ENCODE results near the gene CR1.
"Not testable (repeated sequence)": the region's sequence is repeated elsewhere in the genome, so short reads cannot be mapped to it uniquely, and the experiment has no call there.

CR1 gene

GRCh38 chr1:207503950-207504349, 8.0 kb downstream of the CR1 start:
- DNase-seq (no peak), ATAC-seq (no peak)

- no peak for ATAC-seq
- no peak for DNase-seq
Observed at GRCh38 chr1:207504438-207504837, 8.5 kb downstream of the CR1 start.

GRCh38 chr1:207510444-207510843, 14.5 kb downstream of the CR1 start:
- ATAC-seq (no peak), DNase-seq (no peak)

- ATAC-seq: no peak
- no peak for DNase-seq
Observed at GRCh38 chr1:207514890-207515289, 18.9 kb downstream of the CR1 start.

- DNase-seq: no peak
Observed at GRCh38 chr1:207516729-207517128, 20.8 kb downstream of the CR1 start.

GRCh38 chr1:207518608-207519236, 22.8 kb downstream of the CR1 start:
- no peak for ATAC-seq

More at GRCh38 chr1:207516729-207517128, 20.8 kb downstream of the CR1 start:
- no peak for ATAC-seq

GRCh38 chr1:207519505-207520399, 23.8 kb downstream of the CR1 start:
- DNase-seq: no peak
- ATAC-seq: no peak

More at GRCh38 chr1:207518608-207519236, 22.8 kb downstream of the CR1 start:
- DNase-seq: no peak

GRCh38 chr1:207520400-207521345, 24.7 kb downstream of the CR1 start:
- DNase-seq, ATAC-seq: not testable (repeated sequence)

- DNase-seq, ATAC-seq: not testable (repeated sequence)
Observed at GRCh38 chr1:207525239-207525638, 29.3 kb downstream of the CR1 start.

- not testable (repeated sequence) for DNase-seq, ATAC-seq
Observed at GRCh38 chr1:207528401-207528800, 32.4 kb downstream of the CR1 start.

- DNase-seq: not testable (repeated sequence)
- peak; percentile 28 for ATAC-seq
Observed at GRCh38 chr1:207536263-207536662, 40.3 kb downstream of the CR1 start.

- not testable (repeated sequence) for DNase-seq, ATAC-seq
Observed at GRCh38 chr1:207546677-207547357, 50.9 kb downstream of the CR1 start.

GRCh38 chr1:207554823-207555222, 58.9 kb downstream of the CR1 start:
- peak; percentile 36 for ATAC-seq
- DNase-seq: not testable (repeated sequence)

- ATAC-seq: no peak
- peak; percentile 9 for DNase-seq
Observed at GRCh38 chr1:207565546-207566468, 69.8 kb downstream of the CR1 start.

- not testable (repeated sequence) for DNase-seq
- ATAC-seq: peak; percentile 55
Observed at GRCh38 chr1:207571926-207572325, 76.0 kb downstream of the CR1 start.

GRCh38 chr1:207573074-207573473, 77.1 kb downstream of the CR1 start:
- DNase-seq, ATAC-seq: not testable (repeated sequence)

GRCh38 chr1:207575381-207575780, 79.4 kb downstream of the CR1 start:
- not testable (repeated sequence) for DNase-seq, ATAC-seq

- ATAC-seq (no peak), DNase-seq (no peak)
Observed at GRCh38 chr1:207578796-207579435, 83.0 kb downstream of the CR1 start.

- peak; percentile 27 for DNase-seq
Observed at GRCh38 chr1:207579436-207579799, 83.5 kb downstream of the CR1 start.

More at GRCh38 chr1:207579436-207579799, 83.5 kb downstream of the CR1 start:
- no peak for ATAC-seq

Data from stimulated activated naive CD8-positive, alpha-beta T cell treated with anti-CD3 and anti-CD28 coated beads, Interleukin-15, Interleukin-2, amounts not matched to agents 100 U/mL and 50 U/mL, for 24 hours (primary cell).